Right lobe of liver (tissue), 6 donors: ENCODE measurements around the gene SCML1. TPM values are rescaled to one million over a fixed set of nuclear protein-coding genes. Genes with fewer than 3 reads are reported as not detected.

Experiments used
- ATAC-seq, 4 donors: fragments of 200-7000 bp; cut with Tn5 transposase; one replicate each; pipeline ENCODE4 v1.9.1; 2020; ENCODE audit warnings: mild to moderate bottlenecking in 4 of 4, moderate library complexity in 4 of 4
- DNase-seq, 3 donors: peaks; one replicate each; pipeline ENCODE4 v3.0.0-alpha.2; 2020
- H3K27ac ChIP-seq, 3 donors: fragments of 200-600 bp; one replicate each; pipeline ENCODE4 v1.8.0; 2022
- H3K27me3 ChIP-seq, 2 donors: fragments of 200-600 bp; one replicate each; pipeline ENCODE4 v1.8.0; 2022
- H3K36me3 ChIP-seq, 4 donors: fragments of 200-600 bp; sonication (generic) in 1 of 4; one replicate each; pipeline versions ENCODE4 v1.5.1 to v1.8.0; 2017 to 2022; ENCODE audit warnings: control low read depth in 1 of 4
- H3K4me1 ChIP-seq, 4 donors: fragments of 200-600 bp; sonication (generic) in 1 of 4; one replicate each; pipeline versions ENCODE4 v1.5.1 to v1.8.0; 2017 to 2022; ENCODE audit warnings: control low read depth in 1 of 4
- H3K4me3 ChIP-seq, 3 donors: fragments of 200-600 bp; one replicate each; pipeline ENCODE4 v1.8.0; 2022
- H3K9me3 ChIP-seq, 4 donors: fragments of 200-600 bp; sonication (generic) in 1 of 4; one replicate each; pipeline versions ENCODE4 v1.5.1 to v1.8.0; 2017 to 2022; ENCODE audit warnings: control low read depth in 1 of 4
- POLR2A ChIP-seq: fragments of 450-650 bp; IDR thresholded peaks from one replicate; pipeline ENCODE4 v1.6.1; 2017; ENCODE audit warnings: antibody characterized with exemption, mild to moderate bottlenecking
- WGBS: methylation state at CpG from one replicate; pipeline ENCODE4 v1.1.6; 2018; ENCODE audit warnings: low coverage, low lambda C conversion rate; ENCODE audit not compliant: insufficient coverage; ENCODE audit errors: missing lambda C conversion rate; 5-methylcytosine and 5-hydroxymethylcytosine counted together
- intact Hi-C, 2 donors: fragments of 100-400 bp; cut with DNase I; formaldehyde crosslinking; loops; one replicate each; pipeline versions ENCODE4 v1.11.2 to v1.14.1; 2022
- total RNA-seq, 6 experiments: library from RNA; depleted of rRNA in 2 of 6; stranded (reverse); fragments of >200 nt in 2 of 6; fragmentation: NEBNext Ultra II Directional in 3 of 6; extraction: Animal tissue kit (Norgen Biotek cat#: 25700) in 3 of 6; gene quantifications; one replicate each; pipeline versions ENCODE4 v1.1.0 to v1.2.4, GENCODE V29; 2016 to 2023
- TF ChIP-seq, protein P1 (sequence below), 4 donors: fragments of 200-600 bp in 3 of 4; fragments of 450-650 bp in 1 of 4; IDR thresholded peaks; one replicate each; pipeline versions ENCODE4 v1.5.1 to v1.8.0; 2016 to 2022; ENCODE audit warnings: antibody characterized with exemption in 4 of 4, mild to moderate bottlenecking in 2 of 4
- donor health status: DM: no; HTN: yes; CAD: no.
- donor health status: DM: no; HTN: no; CAD: no.
- donor health status: DM: no; HTN: no; CAD: no.
- donor health status: DM: no; HTN: yes; CAD: no.
- donor health status: DM: no; HTN: yes; CAD: no.

SCML1 gene
- total RNA-seq, 6 experiments from 2014 or later: 7.0 to 15.2 (median 13.8) TPM

DNA sequence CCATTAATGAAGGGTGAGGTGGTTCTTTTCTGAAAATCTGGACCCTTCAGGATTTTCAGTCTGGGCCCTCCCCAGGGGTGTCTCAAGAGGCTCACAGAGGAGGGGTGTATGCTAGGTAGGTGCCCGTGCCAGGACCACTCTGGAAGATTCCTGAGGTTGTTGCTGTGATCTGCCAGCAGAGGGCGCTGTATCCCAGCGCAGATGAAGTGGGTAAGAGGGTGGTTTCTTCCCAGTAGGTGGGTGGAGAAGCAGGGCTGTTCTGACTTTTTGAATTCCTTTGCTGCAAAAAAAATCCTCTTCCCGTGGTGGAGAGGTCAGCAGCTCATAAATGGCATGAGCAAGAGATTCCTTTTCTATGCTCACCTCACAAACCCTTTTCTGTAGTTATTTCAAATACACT lies 51.1 kb downstream of the SCML1 start:
- Histone ChIP-seq H3K9me3 (no peaks in the 10 kb centered on the region), H3K27me3 (no peaks in the 10 kb centered on the region), H3K4me1 (no peaks in the 10 kb centered on the region), H3K4me3 (no peak overlapping the region), H3K27ac (no peak overlapping the region), H3K36me3 (no peaks in the 10 kb centered on the region)
- DNase-seq (no peak), ATAC-seq (peak; percentile 71 to 81 (median 74))
- intact Hi-C loops: no loop called here
- TF ChIP-seq, protein P1, sequence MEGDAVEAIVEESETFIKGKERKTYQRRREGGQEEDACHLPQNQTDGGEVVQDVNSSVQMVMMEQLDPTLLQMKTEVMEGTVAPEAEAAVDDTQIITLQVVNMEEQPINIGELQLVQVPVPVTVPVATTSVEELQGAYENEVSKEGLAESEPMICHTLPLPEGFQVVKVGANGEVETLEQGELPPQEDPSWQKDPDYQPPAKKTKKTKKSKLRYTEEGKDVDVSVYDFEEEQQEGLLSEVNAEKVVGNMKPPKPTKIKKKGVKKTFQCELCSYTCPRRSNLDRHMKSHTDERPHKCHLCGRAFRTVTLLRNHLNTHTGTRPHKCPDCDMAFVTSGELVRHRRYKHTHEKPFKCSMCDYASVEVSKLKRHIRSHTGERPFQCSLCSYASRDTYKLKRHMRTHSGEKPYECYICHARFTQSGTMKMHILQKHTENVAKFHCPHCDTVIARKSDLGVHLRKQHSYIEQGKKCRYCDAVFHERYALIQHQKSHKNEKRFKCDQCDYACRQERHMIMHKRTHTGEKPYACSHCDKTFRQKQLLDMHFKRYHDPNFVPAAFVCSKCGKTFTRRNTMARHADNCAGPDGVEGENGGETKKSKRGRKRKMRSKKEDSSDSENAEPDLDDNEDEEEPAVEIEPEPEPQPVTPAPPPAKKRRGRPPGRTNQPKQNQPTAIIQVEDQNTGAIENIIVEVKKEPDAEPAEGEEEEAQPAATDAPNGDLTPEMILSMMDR (IDR thresholded peaks at IDR 0.05): peak; percentile 50 to 86 (median 82)
- no peak for TF ChIP-seq POLR2A
- WGBS: 3% methylated on average over 4 of the region's 4 CpGs

DNA sequence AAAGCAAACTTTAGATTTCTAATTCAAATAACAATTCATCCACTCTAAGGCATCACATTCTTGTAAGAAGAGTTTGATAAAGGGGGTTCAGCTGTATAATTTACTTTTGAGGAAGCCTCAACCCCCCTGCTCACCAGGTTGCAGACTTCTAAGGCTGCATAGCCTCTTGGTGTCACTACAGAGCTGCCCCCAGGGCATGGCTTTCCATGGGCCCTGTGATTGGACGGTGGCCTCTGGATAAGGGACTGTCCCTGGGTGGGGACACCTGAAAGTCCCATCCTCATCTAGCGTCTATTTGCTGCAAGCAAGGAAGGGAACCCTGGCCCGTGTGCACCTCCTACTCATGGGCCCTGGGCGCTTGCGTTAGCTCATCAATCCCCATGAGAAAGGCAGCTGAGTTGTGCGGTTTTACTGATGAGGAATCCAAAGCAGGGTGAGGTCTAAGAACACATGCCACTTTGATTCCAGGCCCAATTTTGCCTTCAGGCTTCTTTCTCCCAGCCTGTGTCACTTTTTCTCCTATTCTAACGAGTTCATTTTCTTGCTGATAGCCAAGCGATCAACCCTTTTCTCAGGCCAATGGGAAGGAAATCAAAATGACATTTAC lies 51.8 kb downstream of the SCML1 start:
- no peak for ATAC-seq
- whole genome bisulfite sequencing: 60% methylated on average over 2 of the region's 8 CpGs

DNA sequence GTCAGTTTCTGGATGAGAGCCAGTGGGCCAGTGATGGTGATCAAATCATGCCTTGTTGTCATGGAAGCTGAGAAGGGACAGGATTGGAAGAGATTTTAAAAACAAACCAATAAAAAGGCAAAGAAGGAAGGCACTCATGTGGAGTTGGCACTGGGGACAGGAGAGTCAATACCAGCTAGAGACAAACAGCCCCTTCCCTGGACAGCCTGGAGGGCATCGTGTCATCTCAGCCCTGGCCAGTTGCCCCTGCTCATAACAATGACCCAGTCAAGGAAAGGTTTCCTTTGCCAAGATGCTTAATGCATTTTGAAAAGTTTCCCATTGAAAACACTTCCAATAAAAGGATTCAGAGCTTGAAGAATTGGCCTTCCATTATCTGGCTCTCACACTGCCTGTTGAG lies 55.5 kb downstream of the SCML1 start:
- Histone ChIP-seq H3K36me3 (no peaks in the 10 kb centered on the region), H3K27me3 (no peaks in the 10 kb centered on the region), H3K27ac (no peak overlapping the region), H3K9me3 (no peaks in the 10 kb centered on the region), H3K4me3 (no peak overlapping the region), H3K4me1 (no peaks in the 10 kb centered on the region)
- DNase-seq (no peak), ATAC-seq (no peak)
- WGBS: no CpG with 5 or more reads among the region's 1 CpG
- intact Hi-C loops: no loop called here
- TF ChIP-seq, protein P1 (IDR thresholded peaks at IDR 0.05): no peak
- no peak for TF ChIP-seq POLR2A

More for the DNA sequence above, 51.8 kb downstream of the SCML1 start:
- no peaks in the 10 kb centered on the region for H3K4me1 ChIP-seq
- H3K27ac ChIP-seq: no peak overlapping the region
- H3K4me3 ChIP-seq: no peak overlapping the region
- intact Hi-C loops: no loop called here
- no peak for DNase-seq
- H3K27me3 ChIP-seq: no peaks in the 10 kb centered on the region
- no peaks in the 10 kb centered on the region for H3K36me3 ChIP-seq
- TF ChIP-seq POLR2A: no peak
- TF ChIP-seq, protein P1 (IDR thresholded peaks at IDR 0.05): no peak
- H3K9me3 ChIP-seq: no peaks in the 10 kb centered on the region

DNA sequence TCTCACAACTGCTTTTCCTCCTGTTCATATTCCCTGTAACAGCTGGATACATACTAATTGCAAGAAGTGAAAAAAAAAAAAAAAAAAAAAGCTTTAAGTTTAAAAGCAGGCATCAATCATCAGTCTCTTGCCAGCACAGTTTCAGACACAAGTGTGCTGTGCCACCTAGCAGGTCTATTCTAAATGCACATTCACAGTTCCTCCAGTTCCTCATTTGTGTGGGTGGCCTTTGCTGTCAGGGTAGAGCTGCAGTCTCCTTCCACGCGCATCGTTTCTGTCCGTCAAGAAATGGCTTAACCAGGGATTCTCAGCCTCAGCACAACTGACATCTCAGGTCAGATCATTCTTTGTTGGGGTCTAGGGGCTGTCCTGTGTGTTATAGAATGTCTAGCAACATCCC lies 61.6 kb downstream of the SCML1 start:
- H3K4me1 ChIP-seq: no peaks in the 10 kb centered on the region
- no peak overlapping the region for H3K4me3 ChIP-seq
- DNase-seq (no peak), ATAC-seq (no peak)
- H3K36me3 ChIP-seq: no peaks in the 10 kb centered on the region
- intact Hi-C loops: no loop called here
- H3K27me3 ChIP-seq: no peaks in the 10 kb centered on the region
- H3K27ac ChIP-seq: no peak overlapping the region
- H3K9me3 ChIP-seq: no peaks in the 10 kb centered on the region
- no peak for TF ChIP-seq POLR2A
- TF ChIP-seq, protein P1 (IDR thresholded peaks at IDR 0.05): no peak
- WGBS: 96% methylated on average over 4 of the region's 4 CpGs
